ENCODE results near the gene EPHA5. TPM values are rescaled to one million over a fixed set of nuclear protein-coding genes. Genes with fewer than 3 reads are reported as not detected.

The EPHA5 gene
- total RNA-seq, 2 donors from 2014 or later = under 0.01 TPM; not detected in 1

GRCh38 chr4:65391814-65392213 lies 278.5 kb downstream of the EPHA5 start:
- Histone ChIP-seq H3K36me3 (replicated peaks in 1 of 2; ENCODE audit: insufficient read depth in 1 of 2, low read depth in 2 of 2) (no peaks in the 10 kb centered on the region), H3K9me3 (no peaks in the 10 kb centered on the region), H3K4me3 (no peak overlapping the region), H3K4me1 (no peaks in the 10 kb centered on the region), H3K27ac (no peak overlapping the region), H3K27me3 (no peaks in the 10 kb centered on the region)
- intact Hi-C loops (cut with DNase I) = no loop called here
- DNase-seq (no peak), ATAC-seq (no peak)
- WGBS, 2 donors = 15 to 31% methylated on average over 2 of the region's 2 CpGs
- TF ChIP-seq POLR2A (IDR thresholded peaks at IDR 0.05) = no peak
- TF ChIP-seq CTCF (IDR thresholded peaks at IDR 0.05) = no peak

- TF ChIP-seq CTCF (IDR thresholded peaks at IDR 0.05) (no peak), POLR2A (IDR thresholded peaks at IDR 0.05) (no peak)
- intact Hi-C loops (cut with DNase I) = no loop called here
- H3K4me3 ChIP-seq = no peak overlapping the region
- H3K27me3 ChIP-seq = no peaks in the 10 kb centered on the region
- H3K27ac ChIP-seq = no peak overlapping the region
- DNase-seq = no peak
- no peaks in the 10 kb centered on the region for H3K9me3 ChIP-seq
- no peak for ATAC-seq
- no peaks in the 10 kb centered on the region for H3K36me3 ChIP-seq (replicated peaks in 1 of 2; ENCODE audit: insufficient read depth in 1 of 2, low read depth in 2 of 2)
- H3K4me1 ChIP-seq = no peaks in the 10 kb centered on the region
- 61 to 67% methylated on average over 1 of the region's 1 CpG for WGBS, 2 donors
Measured at GRCh38 chr4:65391382-65391781, 278.9 kb downstream of the EPHA5 start.

DNA sequence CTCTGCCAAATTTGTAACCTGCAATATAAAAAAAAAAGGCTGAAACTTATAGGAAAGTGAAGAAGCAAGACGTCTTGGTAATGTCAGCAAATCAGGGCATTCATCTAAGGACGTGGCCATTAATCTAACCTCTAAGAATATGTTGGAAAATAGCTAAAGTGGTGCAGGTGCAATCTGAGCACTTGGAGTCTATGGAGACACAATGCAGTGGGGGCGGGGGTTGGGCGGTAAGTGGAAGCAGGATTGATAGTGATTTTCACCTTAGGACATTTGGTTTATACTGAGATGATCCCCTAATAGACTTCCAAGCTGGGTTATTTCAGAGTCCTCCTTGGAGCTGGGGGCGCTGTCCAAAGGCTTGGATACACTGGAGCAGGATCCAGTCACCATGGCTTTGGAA lies 283.4 kb downstream of the EPHA5 start:
- Histone ChIP-seq H3K9me3 (no peaks in the 10 kb centered on the region), H3K4me1 (no peaks in the 10 kb centered on the region), H3K36me3 (replicated peaks in 1 of 2; ENCODE audit: insufficient read depth in 1 of 2, low read depth in 2 of 2) (no peaks in the 10 kb centered on the region), H3K4me3 (no peak overlapping the region), H3K27ac (no peak overlapping the region), H3K27me3 (no peaks in the 10 kb centered on the region)
- 72 to 77% methylated on average over 5 of the region's 5 CpGs for WGBS, 2 donors
- no peak for ATAC-seq
- intact Hi-C loops (cut with DNase I) = no loop called here
- no peak for DNase-seq
- TF ChIP-seq CTCF (IDR thresholded peaks at IDR 0.05) = no peak
- TF ChIP-seq POLR2A (IDR thresholded peaks at IDR 0.05) = no peak

- DNase-seq = no peak
- no peaks in the 10 kb centered on the region for H3K36me3 ChIP-seq (replicated peaks in 1 of 2; ENCODE audit: insufficient read depth in 1 of 2, low read depth in 2 of 2)
- no peak overlapping the region for H3K4me3 ChIP-seq
- ATAC-seq = no peak
- no peaks in the 10 kb centered on the region for H3K4me1 ChIP-seq
- H3K27me3 ChIP-seq = no peaks in the 10 kb centered on the region
- H3K27ac ChIP-seq = no peak overlapping the region
- H3K9me3 ChIP-seq = no peaks in the 10 kb centered on the region
- no peak for TF ChIP-seq POLR2A (IDR thresholded peaks at IDR 0.05)
- TF ChIP-seq CTCF (IDR thresholded peaks at IDR 0.05) = no peak
- intact Hi-C loops (cut with DNase I) = no loop called here
- WGBS, 2 donors = 84 to 86% methylated on average over 6 of the region's 6 CpGs
Measured at GRCh38 chr4:65383589-65384305, 286.5 kb downstream of the EPHA5 start.

DNA sequence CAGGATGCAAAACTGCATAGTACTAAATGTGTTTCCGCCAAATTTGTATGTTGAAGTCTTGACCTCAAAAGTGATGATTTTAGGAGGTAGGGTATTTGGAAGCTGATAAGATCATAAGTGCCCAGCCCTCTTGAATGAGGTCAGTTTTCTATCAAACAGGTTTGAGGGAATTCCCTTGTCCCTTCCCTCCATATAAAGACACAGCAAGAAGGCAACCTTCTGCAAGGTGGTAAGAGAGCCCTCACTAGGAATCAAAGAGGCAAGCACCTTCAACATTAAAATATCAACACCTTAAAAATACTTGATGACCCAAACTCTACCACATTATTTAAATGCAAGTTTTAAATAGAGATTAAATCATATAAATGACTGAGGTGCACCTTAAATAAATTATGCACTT lies 288.6 kb downstream of the EPHA5 start:
- no peak for ATAC-seq
- WGBS, 2 donors = 0% methylated on average over 1 of the region's 1 CpG

More for the DNA sequence above, 288.6 kb downstream of the EPHA5 start:
- Histone ChIP-seq H3K36me3 (replicated peaks in 1 of 2; ENCODE audit: insufficient read depth in 1 of 2, low read depth in 2 of 2) (no peaks in the 10 kb centered on the region), H3K9me3 (no peaks in the 10 kb centered on the region), H3K4me1 (no peaks in the 10 kb centered on the region), H3K27ac (no peak overlapping the region), H3K27me3 (no peaks in the 10 kb centered on the region), H3K4me3 (no peak overlapping the region)
- intact Hi-C loops (cut with DNase I) = no loop called here
- DNase-seq = no peak
- no peak for TF ChIP-seq POLR2A (IDR thresholded peaks at IDR 0.05)
- no peak for TF ChIP-seq CTCF (IDR thresholded peaks at IDR 0.05)
